Ascending aorta (tissue), 2 donors: ENCODE measurements around the gene PCDH9. TPM values are rescaled to one million over a fixed set of nuclear protein-coding genes. Genes with fewer than 3 reads are reported as not detected.
"Not testable (repeated sequence)": the region's sequence is repeated elsewhere in the genome, so short reads cannot be mapped to it uniquely, and the experiment has no call there.

ENCODE experiments used
- DNase-seq, 2 donors: peaks; one replicate each; pipeline ENCODE4 v3.0.0-alpha.2; 2019; ENCODE audit warnings: low spot score in 2 of 2
- H3K27ac ChIP-seq, 2 donors: fragments of 200-600 bp; sonication (generic); one replicate each; pipeline ENCODE4 v1.5.1; 2016 to 2017; ENCODE audit warnings: mild to moderate bottlenecking in 1 of 2
- H3K27me3 ChIP-seq: fragments of 200-600 bp; sonication (generic); one replicate; pipeline ENCODE4 v1.5.1; 2017
- H3K36me3 ChIP-seq, 2 donors: fragments of 200-600 bp; sonication (generic); one replicate each; pipeline ENCODE4 v1.5.1; 2016
- H3K4me1 ChIP-seq, 2 donors: fragments of 200-600 bp; sonication (generic); one replicate each; pipeline ENCODE4 v1.5.1; 2016 to 2017; ENCODE audit warnings: mild to moderate bottlenecking in 1 of 2
- H3K4me3 ChIP-seq, 2 donors: fragments of 200-600 bp; sonication (generic); one replicate each; pipeline ENCODE4 v1.5.1; 2016 to 2017; ENCODE audit warnings: mild to moderate bottlenecking in 1 of 2
- H3K9me3 ChIP-seq, 2 donors: fragments of 200-600 bp; sonication (generic); one replicate each; pipeline ENCODE4 v1.5.1; 2016
- CTCF ChIP-seq, 3 experiments: fragments of 200-600 bp in 2 of 3; fragments of 450-650 bp in 1 of 3; sonication (generic) in 2 of 3; IDR thresholded peaks; one replicate each; pipeline ENCODE4 v1.5.1; 2016 to 2019; ENCODE audit warnings: antibody characterized with exemption in 3 of 3, mild to moderate bottlenecking in 1 of 3, moderate library complexity in 1 of 3
- intact Hi-C: fragments of 100-400 bp; cut with DNase I; formaldehyde crosslinking; loops from one replicate; pipeline ENCODE4 v1.15.1; 2023
- total RNA-seq: library from RNA; depleted of rRNA; stranded (reverse); fragments of >200 nt; gene quantifications from one replicate; pipeline ENCODE4 v1.1.0, GENCODE V29; 2016

PCDH9 gene
- total RNA-seq, 1 donor from 2014 or later, result 3.6 TPM

DNA sequence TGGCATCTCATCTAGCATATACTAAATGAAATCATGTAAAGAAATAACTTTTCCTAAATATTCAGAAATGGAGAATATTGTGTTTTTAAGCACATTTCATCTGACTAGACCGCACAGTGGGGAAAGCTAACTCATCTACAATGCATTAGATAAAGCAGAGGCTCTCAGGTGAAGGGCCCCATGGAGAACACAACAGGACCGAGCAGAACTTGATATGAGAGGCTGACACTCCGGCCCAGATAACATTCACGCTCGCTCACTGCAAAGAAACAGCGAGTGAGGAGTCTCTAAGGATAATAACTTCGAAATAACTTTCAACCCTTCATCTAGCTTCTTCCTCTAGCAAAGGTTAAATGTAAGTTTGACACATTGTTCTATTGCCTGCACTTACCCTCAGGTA, 130.6 kb downstream of the PCDH9 start:
- intact Hi-C loops, result no loop called here
- no peak for TF ChIP-seq CTCF (IDR thresholded peaks at IDR 0.05)
- Histone ChIP-seq H3K4me1 (no peaks in the 10 kb centered on the region), H3K27me3 (no peaks in the 10 kb centered on the region), H3K36me3 (no peaks in the 10 kb centered on the region), H3K27ac (no peak overlapping the region), H3K9me3 (no peaks in the 10 kb centered on the region), H3K4me3 (no peak overlapping the region)
- no peak for DNase-seq

- Histone ChIP-seq H3K27me3 (no peaks in the 10 kb centered on the region), H3K4me1 (no peaks in the 10 kb centered on the region), H3K27ac (no peak overlapping the region), H3K36me3 (no peaks in the 10 kb centered on the region), H3K4me3 (no peak overlapping the region), H3K9me3 (no peaks in the 10 kb centered on the region)
- TF ChIP-seq CTCF (IDR thresholded peaks at IDR 0.05), result no peak
- DNase-seq, result no peak
- intact Hi-C loops, result no loop called here
Measured at GRCh38 chr13:67097892-67098452, 132.2 kb downstream of the PCDH9 start.

- H3K27me3 ChIP-seq, H3K9me3 ChIP-seq, H3K27ac ChIP-seq, intact Hi-C loops, H3K4me3 ChIP-seq, DNase-seq, H3K4me1 ChIP-seq, H3K36me3 ChIP-seq: not testable (repeated sequence)
Measured at GRCh38 chr13:67096893-67097292, 133.2 kb downstream of the PCDH9 start.

GRCh38 chr13:67096418-67096817, 133.7 kb downstream of the PCDH9 start:
- no peaks in the 10 kb centered on the region for H3K36me3 ChIP-seq
- no peak overlapping the region for H3K27ac ChIP-seq
- DNase-seq, result no peak
- no peak overlapping the region for H3K4me3 ChIP-seq
- H3K9me3 ChIP-seq, result no peaks in the 10 kb centered on the region
- intact Hi-C loops, result no loop called here
- H3K27me3 ChIP-seq, result no peaks in the 10 kb centered on the region
- no peak for TF ChIP-seq CTCF (IDR thresholded peaks at IDR 0.05)
- H3K4me1 ChIP-seq, result no peaks in the 10 kb centered on the region

DNA sequence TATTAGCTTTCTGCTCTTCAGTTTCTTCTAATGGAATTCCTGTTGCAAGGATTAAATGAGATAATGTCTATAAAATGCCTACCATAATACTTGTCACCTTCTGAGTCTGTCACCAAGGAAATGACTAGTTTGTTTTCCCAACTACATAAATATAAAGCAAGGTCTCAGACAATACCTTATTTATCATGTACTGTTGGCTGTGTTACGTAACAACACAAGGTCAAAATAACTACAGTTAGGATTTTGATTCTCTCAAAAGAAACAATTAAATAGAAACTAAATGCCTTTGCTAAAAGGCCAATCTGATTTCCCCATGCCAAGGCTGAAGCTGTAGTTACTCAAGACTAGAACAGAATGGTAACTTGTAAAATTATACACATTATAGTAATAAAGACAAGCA, 134.5 kb downstream of the PCDH9 start:
- Histone ChIP-seq H3K4me1 (no peaks in the 10 kb centered on the region), H3K27ac (no peak overlapping the region), H3K36me3 (no peaks in the 10 kb centered on the region), H3K27me3 (no peaks in the 10 kb centered on the region), H3K4me3 (no peak overlapping the region), H3K9me3 (no peaks in the 10 kb centered on the region)
- TF ChIP-seq CTCF (IDR thresholded peaks at IDR 0.05), result no peak
- no peak for DNase-seq
- intact Hi-C loops, result no loop called here

- H3K36me3 ChIP-seq, result no peaks in the 10 kb centered on the region
- TF ChIP-seq CTCF (IDR thresholded peaks at IDR 0.05), result no peak
- H3K4me1 ChIP-seq, result no peaks in the 10 kb centered on the region
- no peak overlapping the region for H3K4me3 ChIP-seq
- intact Hi-C loops, result no loop called here
- H3K9me3 ChIP-seq, result no peaks in the 10 kb centered on the region
- no peaks in the 10 kb centered on the region for H3K27me3 ChIP-seq
- DNase-seq, result no peak
- no peak overlapping the region for H3K27ac ChIP-seq
Measured at GRCh38 chr13:67094952-67095351, 135.2 kb downstream of the PCDH9 start.
